Measurements from ENCODE around the gene KLHL13.
"Not testable (repeated sequence)": the region's sequence is repeated elsewhere in the genome, so short reads cannot be mapped to it uniquely, and the experiment has no call there.

KLHL13 gene, protein sequence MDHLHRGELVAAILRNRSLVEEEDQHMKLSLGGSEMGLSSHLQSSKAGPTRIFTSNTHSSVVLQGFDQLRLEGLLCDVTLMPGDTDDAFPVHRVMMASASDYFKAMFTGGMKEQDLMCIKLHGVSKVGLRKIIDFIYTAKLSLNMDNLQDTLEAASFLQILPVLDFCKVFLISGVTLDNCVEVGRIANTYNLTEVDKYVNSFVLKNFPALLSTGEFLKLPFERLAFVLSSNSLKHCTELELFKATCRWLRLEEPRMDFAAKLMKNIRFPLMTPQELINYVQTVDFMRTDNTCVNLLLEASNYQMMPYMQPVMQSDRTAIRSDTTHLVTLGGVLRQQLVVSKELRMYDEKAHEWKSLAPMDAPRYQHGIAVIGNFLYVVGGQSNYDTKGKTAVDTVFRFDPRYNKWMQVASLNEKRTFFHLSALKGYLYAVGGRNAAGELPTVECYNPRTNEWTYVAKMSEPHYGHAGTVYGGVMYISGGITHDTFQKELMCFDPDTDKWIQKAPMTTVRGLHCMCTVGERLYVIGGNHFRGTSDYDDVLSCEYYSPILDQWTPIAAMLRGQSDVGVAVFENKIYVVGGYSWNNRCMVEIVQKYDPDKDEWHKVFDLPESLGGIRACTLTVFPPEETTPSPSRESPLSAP

GRCh38 chrX:118116713-118117550, at the start of gene KLHL13:
TSS of gene KLHL13 (minus strand) at chrX:118116810. CDS start at chrX:118028473, 88,337 bp downstream.
- DNase-seq = peak; percentile 53

- no peak for DNase-seq
Observed at GRCh38 chrX:118164138-118164537, 47.5 kb upstream of the KLHL13 start.

DNA sequence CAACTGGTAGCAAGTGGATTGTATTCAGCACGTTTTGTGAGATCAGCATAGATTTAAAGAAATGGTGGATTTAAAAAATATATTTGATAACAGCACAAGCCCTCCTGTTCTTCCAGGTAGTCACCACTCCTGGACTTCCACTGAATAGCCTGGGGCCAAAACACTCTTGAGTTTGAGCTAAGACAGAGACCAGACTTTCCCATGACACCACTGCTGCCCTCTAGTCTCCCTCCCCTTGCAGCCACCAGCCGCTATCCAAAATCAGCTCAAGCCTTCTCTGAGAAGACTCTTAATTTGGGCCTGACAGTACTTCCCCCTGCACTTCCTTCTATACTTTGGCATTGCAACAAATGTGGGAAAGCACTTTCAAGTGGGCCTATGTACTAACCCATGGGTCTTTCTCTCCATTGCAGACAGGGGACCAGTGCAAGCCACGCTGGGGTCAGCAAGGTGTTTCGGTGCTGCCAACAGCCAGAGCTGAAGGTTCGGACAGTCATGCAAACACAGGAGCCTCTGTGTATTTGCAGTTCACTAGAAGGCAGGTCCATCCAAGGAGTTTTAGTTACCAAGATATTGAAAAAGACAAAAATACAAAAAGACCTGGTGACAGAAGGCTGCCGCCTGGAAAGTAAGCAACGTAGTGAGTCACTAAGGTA, 40.5 kb upstream of the KLHL13 start:
- no peak for DNase-seq

- DNase-seq = no peak
Observed at GRCh38 chrX:118156254-118156952, 39.8 kb upstream of the KLHL13 start.

- DNase-seq = no peak
Observed at GRCh38 chrX:118153270-118153669, 36.7 kb upstream of the KLHL13 start.

- no peak for DNase-seq
Observed at GRCh38 chrX:118152721-118153120, 36.1 kb upstream of the KLHL13 start.

DNA sequence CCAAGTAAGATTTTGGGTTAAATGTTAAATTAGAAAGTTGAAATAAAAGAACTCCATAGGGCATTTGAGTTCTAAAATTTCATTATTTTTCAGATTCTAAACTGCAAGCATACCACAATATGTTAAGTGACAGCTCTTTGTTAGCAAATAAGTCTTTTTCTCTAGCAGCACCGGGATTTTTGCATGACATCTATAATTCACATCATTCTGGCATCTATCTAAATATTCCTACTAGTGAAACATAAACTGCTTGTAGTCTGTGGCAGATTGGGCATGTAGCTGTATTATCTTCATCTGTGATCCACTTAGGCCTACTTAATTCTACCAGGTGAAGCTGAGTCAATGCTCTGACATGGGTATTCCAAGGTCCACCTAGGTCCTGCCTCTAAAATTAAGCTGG, 32.1 kb upstream of the KLHL13 start:
- no peak for DNase-seq

DNA sequence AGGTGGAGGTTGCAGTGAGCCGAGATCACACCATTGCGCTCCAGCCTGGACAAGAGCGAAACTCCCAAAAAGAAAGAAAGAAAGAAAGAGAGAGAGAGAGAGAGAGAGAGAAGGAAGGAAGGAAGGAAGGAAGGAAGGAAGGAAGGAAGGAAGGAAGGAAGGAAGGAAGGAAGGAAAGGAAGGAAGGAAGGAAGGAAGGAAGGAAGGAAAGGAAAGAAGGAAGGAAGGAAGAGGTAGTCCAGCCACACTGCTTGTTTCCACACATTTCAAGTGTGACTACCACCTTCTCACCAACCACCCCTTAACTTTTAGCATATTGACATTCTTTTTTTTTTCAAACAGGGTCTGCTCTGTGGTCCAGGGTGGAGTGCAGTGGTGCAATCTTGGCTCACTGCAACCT, 31.2 kb upstream of the KLHL13 start:
- DNase-seq = not testable (repeated sequence)

GRCh38 chrX:118143578-118143977, 27.0 kb upstream of the KLHL13 start:
- DNase-seq = no peak

DNA sequence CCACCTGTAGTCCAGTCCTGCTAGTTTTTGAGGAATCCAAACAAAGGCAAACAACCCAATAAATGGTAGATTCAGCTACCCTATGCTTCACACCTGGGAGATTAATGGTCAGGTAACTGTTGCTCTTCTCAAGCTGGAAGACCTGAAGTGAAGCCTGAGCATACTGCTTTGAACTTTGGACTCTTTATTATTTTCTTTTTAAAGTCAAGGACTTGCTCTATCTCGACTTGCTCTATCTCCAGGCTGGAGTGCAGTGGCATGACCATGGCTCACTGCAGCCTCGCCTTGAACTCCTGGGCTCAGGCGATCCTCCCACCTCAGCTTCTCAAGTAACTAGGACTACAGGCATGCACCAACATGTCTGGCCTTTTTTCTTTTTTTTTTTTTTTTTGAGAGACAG, 14.7 kb upstream of the KLHL13 start:
- no peak for DNase-seq

DNA sequence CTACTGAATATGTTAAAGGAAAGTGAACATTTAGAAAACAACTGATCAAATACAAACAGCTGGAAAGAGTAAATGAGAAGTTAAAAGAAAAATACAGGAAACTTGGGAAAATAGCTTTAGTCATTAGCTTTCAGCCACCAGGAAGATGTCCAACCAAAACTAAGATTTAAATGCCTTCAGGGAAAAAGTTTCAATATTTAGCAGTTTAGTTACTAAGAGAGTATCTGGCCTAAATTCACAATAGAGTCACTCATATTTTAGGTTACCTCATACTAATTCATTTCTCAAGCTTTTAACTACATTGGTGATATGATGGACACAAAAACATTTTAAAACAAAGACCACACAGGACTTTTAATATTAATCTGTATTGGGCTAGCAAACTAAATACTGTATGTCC, 13.1 kb upstream of the KLHL13 start:
- DNase-seq = no peak

DNA sequence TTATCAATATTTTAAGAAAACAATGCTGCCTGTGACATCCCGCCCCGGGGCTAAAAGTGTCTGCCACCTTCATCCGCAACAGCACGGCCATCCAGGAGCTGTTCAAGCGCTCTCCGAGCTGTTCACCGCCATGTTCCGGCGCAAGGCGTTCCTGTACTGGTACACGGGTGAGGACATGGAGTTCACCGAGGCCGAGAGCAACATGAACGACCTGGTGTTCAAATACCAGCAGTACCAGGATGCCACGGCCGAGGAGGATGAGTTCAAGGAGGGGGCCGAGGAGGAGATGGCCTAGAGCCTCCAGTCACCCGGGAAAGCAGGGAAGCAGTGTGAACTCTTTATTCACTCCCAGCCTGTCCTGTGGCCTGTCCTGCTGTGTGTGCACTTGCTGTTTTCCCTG, 12.1 kb upstream of the KLHL13 start:
- no peak for DNase-seq

- DNase-seq = no peak
Observed at GRCh38 chrX:118126286-118126685, 9.7 kb upstream of the KLHL13 start.

DNA sequence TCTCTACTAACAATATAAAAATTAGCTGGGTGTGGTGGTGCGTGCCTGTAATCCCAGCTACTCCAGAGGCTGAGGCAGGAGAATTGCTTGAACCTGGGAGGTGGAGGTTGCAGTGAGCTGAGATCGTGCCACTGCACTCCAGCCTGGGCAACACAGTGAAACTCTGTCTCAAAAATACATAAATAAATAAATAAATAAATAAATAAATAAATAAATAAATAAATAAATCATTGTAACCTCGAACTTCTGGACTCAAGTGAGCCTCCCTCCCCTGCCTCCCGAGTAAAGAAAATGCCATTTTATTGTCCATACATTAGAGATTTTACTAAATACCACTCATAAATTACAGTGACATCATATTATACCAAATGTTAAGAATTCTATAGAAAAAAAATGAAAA, 7.6 kb upstream of the KLHL13 start:
- DNase-seq = not testable (repeated sequence)

DNA sequence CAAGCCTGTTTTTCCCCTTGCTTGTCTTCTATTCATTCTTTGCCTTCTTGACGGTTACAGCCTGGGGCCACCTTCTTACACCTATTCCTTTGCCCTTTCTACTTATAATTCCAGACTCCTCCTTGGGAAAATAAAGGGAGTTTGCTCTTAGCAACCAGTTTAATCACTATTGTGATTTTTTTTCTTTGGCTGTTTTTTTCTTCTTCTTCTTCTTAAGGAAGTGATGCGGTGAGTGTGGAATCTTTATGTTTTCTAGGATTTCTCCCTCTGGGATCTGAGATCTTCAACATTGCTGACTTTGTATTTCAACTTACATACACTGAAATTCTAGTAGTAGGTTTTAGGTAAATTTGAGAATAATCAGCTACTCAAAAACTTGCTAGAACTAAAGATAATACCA, 1.1 kb upstream of the KLHL13 start:
- no peak for DNase-seq

DNA sequence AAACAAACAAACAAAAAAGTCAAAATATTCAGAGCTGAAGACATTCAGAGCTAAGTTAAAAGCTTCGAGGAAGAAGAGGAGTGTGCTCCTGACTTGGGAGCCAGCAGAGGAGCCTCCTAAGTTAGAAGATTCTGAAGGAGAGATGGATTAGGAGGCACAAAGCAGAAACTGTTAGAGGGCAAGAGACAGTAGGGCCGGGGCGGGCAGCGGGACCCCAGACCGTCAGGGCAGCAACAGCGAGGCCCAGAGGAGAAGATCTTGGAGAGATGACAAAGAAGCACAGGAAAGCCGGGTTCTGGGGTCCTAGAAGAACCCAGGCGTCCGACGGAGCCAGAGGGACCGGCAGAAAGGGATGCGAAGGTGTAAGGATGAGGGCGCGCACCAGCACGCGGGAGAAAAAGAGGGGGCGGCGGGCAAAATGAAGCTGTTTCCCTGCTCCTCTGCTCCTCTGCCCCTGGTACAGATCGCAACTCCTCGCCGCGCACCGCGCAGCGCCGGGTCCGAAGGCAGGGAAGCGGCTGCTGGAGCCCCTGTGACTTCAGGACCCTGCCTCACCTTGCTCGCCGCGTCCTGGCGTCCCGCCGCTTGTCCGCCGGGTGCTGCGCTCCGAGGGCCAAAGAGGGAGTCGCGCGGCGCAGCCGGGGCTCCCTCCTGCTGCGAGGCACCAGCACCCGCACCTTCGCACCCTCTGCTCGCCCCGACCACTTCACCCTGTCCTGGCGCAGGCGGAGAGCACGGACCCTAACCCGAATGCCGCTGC, 477 bp downstream of the KLHL13 start:
- peak; percentile 26 for DNase-seq

GRCh38 chrX:118114971-118115370, 1.6 kb downstream of the KLHL13 start:
- no peak for DNase-seq

DNA sequence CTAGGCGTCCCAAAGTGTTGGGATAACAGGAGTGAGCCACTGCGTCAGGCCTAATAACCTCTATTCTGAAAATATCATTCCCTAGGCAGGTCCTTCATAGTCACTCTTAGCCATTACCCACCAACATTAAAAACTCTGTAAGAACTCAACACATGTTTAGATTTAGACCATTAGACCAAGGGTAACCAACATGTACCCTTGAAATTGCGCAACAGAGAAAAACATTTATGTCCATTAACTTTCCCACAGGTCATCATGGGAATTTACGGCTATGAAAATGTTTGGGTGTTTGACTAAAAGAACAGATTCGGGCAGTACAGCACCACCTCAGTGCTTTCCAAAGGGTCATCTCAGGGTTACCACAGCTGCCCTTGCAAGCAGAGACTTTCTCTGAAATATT, 7.5 kb downstream of the KLHL13 start:
- DNase-seq = no peak

- no peak for DNase-seq
Observed at GRCh38 chrX:118108304-118108703, 8.3 kb downstream of the KLHL13 start.

- DNase-seq = no peak
Observed at GRCh38 chrX:118100091-118100490, 16.5 kb downstream of the KLHL13 start.

DNA sequence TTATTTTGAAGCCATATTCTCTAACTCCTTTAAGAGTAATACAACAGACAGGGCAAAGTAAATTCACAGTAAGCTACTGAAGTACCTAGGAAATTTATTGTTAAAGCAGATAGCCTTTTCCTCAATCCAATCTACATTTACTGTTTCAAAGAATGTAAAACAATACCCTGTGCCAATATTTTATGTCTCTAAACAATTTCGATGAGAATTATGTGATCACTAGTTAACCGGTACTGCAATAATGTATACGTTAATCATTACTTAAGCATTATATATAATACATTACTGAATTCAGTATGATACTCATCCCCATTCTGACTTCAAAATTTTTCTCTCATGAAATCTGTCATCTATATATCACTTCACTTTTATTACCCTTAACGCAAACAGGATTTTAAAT, 28.5 kb downstream of the KLHL13 start:
- DNase-seq = no peak

DNA sequence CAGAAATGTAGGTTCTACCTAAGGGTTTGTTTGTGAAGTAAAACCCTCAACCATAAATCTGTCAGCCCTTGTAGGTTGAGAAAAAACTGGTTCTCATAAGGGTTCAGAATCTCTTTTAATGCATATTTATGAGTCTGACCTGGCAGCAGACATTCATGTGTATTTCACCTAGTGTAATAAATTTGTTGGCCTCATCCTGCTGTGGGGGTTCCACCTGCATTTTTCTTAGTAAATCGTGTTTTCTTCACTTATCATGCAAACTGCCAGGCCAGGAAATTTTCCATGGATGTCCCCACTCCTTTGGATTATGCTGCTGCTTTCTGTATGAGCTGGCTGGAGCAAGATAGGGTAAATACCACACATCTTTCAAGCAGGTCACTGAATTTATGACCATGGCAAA, 42.4 kb downstream of the KLHL13 start:
- no peak for DNase-seq

All from NCI-H345 (cell line).